ENCODE results near the gene FAM20C. TPM values are rescaled to one million over a fixed set of nuclear protein-coding genes. Genes with fewer than 3 reads are reported as not detected.

The FAM20C gene
- total and polyA plus RNA-seq, 2 donors (not counting 3 experiments of a cell fraction or from before 2014, with no cell fraction given): 14.2 to 34.5 TPM

DNA sequence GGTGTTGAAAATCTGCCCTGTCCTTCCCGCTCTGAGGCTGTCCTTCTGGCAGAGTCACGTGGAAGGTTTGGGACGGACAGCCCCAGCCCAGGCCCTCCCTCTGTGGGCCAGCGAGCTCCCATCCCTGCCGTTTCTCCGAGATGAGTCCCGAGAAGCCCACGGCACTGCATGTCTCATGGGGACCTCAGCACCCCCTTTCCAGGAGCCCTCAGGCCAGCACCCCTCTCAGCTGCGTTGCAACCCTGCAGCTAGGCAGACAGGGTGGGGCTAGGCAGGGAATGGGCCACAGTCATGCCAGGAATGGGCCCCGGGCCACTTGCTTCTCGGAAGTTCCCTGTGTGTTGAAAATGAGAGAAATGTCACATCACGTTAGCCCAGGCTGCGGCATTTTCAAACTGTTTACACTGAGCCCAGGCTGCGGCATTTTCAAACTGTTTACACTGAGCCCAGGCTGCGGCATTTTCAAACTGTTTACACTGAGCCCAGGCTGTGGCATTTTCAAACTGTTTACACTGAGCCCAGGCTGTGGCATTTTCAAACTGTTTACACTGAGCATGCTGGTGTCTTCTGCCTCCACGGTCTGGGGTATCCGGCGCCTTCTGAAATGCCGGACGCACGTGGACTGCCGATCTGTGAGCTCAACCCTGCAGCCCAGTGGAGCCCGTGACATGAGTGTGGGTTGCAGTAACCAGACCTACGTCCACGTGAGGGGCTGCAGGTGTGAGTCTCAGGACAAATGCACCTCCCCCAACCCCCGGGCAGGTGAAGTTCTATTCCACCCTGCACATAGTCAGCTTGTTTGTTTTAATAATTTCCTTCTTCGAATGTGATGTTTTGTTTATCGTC lies 42.6 kb downstream of the FAM20C start:
- no peaks in the 10 kb centered on the region for H3K9me1 ChIP-seq (replicated peaks; ENCODE audit: control insufficient read depth, extremely low read depth, insufficient read depth, low read length)
- no peaks in the 10 kb centered on the region for H3K9me3 ChIP-seq (replicated peaks; ENCODE audit: control insufficient read depth, insufficient read depth, low read length)
- no peak overlapping the region for H2AFZ ChIP-seq (ENCODE audit: low read depth, low read length)
- TF ChIP-seq EZH2 (IDR thresholded peaks at IDR 0.05; ENCODE audit: borderline replicate concordance, low read depth, low read length, severe bottlenecking): no peak
- TF ChIP-seq POLR2AphosphoS5 (IDR thresholded peaks at IDR 0.05; ENCODE audit: insufficient read depth, low read depth, low read length): no peak
- TF ChIP-seq JUN (IDR thresholded peaks at IDR 0.05; ENCODE audit: borderline replicate concordance, insufficient read depth, insufficient read length, low read depth): no peak
- TF ChIP-seq FOS (IDR thresholded peaks at IDR 0.05; ENCODE audit: borderline replicate concordance, insufficient read depth, low read length): no peak
- intact Hi-C loops (cut with micrococcal nuclease) (no loop called here), dilution Hi-C loops (cut with MboI; ENCODE audit: extremely low pct_ligation_motif_present, low sequenced_read_pairs) (no loop called here)
- BruUV-seq (replicated peaks): no TSS peak
- no peaks in the 10 kb centered on the region for H3K27me3 ChIP-seq (ENCODE audit: control insufficient read depth in 2 of 2, insufficient read depth in 2 of 2, low read length in 2 of 2)
- CTCF ChIA-PET: no interaction called here
- H3K4me2 ChIP-seq (ENCODE audit: insufficient read depth, low read length): no peak overlapping the region
- no peak overlapping the region for H3K4me3 ChIP-seq (replicated peaks in 1 of 3; ENCODE audit: insufficient read depth in 1 of 3, low read depth in 1 of 3, low read length in 3 of 3)
- H3K79me2 ChIP-seq (ENCODE audit: control insufficient read depth, insufficient read depth, low read length): peaks cover 6% of the 10 kb centered on the region
- no peak overlapping the region for H3K27ac ChIP-seq (ENCODE audit: insufficient read depth, low read depth, low read length)
- H3K36me3 ChIP-seq (ENCODE audit: control insufficient read depth in 2 of 2, extremely low read depth in 1 of 2, insufficient read depth in 2 of 2, low read length in 2 of 2): peaks cover 0 to 3% of the 10 kb centered on the region in 2 experiments
- FAIRE-seq: no peak
- H3K4me1 ChIP-seq (ENCODE audit: control insufficient read depth, extremely low read depth, insufficient read depth, low read length): no peaks in the 10 kb centered on the region
- H4K20me1 ChIP-seq (replicated peaks; ENCODE audit: control insufficient read depth, extremely low read depth, insufficient read depth, low read length): no peaks in the 10 kb centered on the region
- POLR2A ChIA-PET: no interaction called here
- H3K9ac ChIP-seq (replicated peaks; ENCODE audit: extremely low read depth, insufficient read depth, low read length): no peak overlapping the region
- DNase-seq (ENCODE audit: low read depth, low spot score): no peak

DNA sequence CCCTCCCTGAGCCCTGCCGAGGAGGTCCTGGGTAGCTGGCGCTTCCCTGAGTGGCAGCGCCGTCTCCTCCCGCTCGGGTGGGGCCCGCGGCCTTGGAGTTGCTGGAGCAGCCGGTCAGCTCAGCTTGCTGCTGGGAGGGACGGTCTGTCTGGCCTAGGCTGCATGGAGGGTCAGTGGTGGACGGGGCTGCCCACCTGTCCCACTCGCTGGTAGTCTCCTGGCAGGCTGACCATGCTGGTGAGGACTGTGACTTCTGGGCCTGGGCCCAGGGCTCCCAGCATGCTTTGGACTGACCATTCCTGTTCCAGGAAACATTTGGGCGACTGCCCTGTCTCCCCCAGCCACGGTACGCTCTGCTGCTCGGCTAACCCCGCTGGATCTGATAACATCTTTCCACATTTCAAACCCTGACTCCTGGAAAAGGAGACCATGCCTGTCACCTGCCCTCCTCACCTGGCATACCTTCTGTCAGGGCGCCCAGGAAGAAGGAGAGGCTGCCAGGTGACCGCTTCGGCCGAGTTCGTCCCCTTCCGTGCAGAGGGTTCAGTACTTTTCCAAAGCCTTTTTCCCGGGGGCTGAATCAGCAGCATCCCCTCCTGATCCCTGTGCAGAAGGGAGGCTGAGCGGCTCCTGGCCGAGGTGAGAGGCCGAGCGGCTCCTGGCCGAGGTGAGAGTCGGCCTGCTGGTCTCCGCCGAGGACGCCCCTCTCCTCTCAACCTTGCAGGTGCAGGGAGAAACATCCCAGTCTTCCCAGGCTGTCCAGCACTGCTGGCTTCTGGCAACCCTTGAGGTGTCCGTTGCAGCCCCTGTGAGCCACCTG lies 43.4 kb downstream of the FAM20C start:
- ChIA-PET CTCF (no interaction called here), POLR2A (no interaction called here)
- no peak overlapping the region for H3K4me2 ChIP-seq (ENCODE audit: insufficient read depth, low read length)
- no peaks in the 10 kb centered on the region for H3K9me3 ChIP-seq (replicated peaks; ENCODE audit: control insufficient read depth, insufficient read depth, low read length)
- H3K27me3 ChIP-seq (ENCODE audit: control insufficient read depth in 2 of 2, insufficient read depth in 2 of 2, low read length in 2 of 2): no peaks in the 10 kb centered on the region
- H3K27ac ChIP-seq (ENCODE audit: insufficient read depth, low read depth, low read length): no peak overlapping the region
- H4K20me1 ChIP-seq (replicated peaks; ENCODE audit: control insufficient read depth, extremely low read depth, insufficient read depth, low read length): no peaks in the 10 kb centered on the region
- no peaks in the 10 kb centered on the region for H3K9me1 ChIP-seq (replicated peaks; ENCODE audit: control insufficient read depth, extremely low read depth, insufficient read depth, low read length)
- no peak overlapping the region for H3K4me3 ChIP-seq (replicated peaks in 1 of 3; ENCODE audit: insufficient read depth in 1 of 3, low read depth in 1 of 3, low read length in 3 of 3)
- intact Hi-C loops (cut with micrococcal nuclease) (no loop called here), dilution Hi-C loops (cut with MboI; ENCODE audit: extremely low pct_ligation_motif_present, low sequenced_read_pairs) (no loop called here)
- DNase-seq (ENCODE audit: low read depth, low spot score) (no peak), FAIRE-seq (no peak)
- H3K79me2 ChIP-seq (ENCODE audit: control insufficient read depth, insufficient read depth, low read length): peaks cover 10% of the 10 kb centered on the region
- BruUV-seq (replicated peaks): no TSS peak
- H3K4me1 ChIP-seq (ENCODE audit: control insufficient read depth, extremely low read depth, insufficient read depth, low read length): no peaks in the 10 kb centered on the region
- no peak overlapping the region for H2AFZ ChIP-seq (ENCODE audit: low read depth, low read length)
- H3K9ac ChIP-seq (replicated peaks; ENCODE audit: extremely low read depth, insufficient read depth, low read length): no peak overlapping the region
- TF ChIP-seq POLR2A (IDR thresholded peaks at IDR 0.05; ENCODE audit: low read depth, low read length) (no peak), GATA2 (IDR thresholded peaks at IDR 0.05; ENCODE audit: insufficient read depth, insufficient read length, low read depth, low read length) (no peak), MAX (IDR thresholded peaks at IDR 0.05; ENCODE audit: insufficient read depth, insufficient read length) (no peak), FOS (IDR thresholded peaks at IDR 0.05; ENCODE audit: borderline replicate concordance, insufficient read depth, low read length) (no peak), CTCF (IDR thresholded peaks at IDR 0.05; ENCODE audit: extremely low read depth in 1 of 2, insufficient read depth in 1 of 2, low read depth in 1 of 2, low read length in 2 of 2) (no peak), JUN (IDR thresholded peaks at IDR 0.05; ENCODE audit: borderline replicate concordance, insufficient read depth, insufficient read length, low read depth) (no peak), EZH2 (IDR thresholded peaks at IDR 0.05; ENCODE audit: borderline replicate concordance, low read depth, low read length, severe bottlenecking) (no peak), MYC (IDR thresholded peaks at IDR 0.05; ENCODE audit: low read depth, low read length) (no peak), POLR2AphosphoS5 (IDR thresholded peaks at IDR 0.05; ENCODE audit: insufficient read depth, low read depth, low read length) (no peak)
- H3K36me3 ChIP-seq (ENCODE audit: control insufficient read depth in 2 of 2, extremely low read depth in 1 of 2, insufficient read depth in 2 of 2, low read length in 2 of 2): peaks cover 0 to 3% of the 10 kb centered on the region in 2 experiments
